ENCODE measurements around the gene MB21D2. TPM values are rescaled to one million over a fixed set of nuclear protein-coding genes. Genes with fewer than 3 reads are reported as not detected.

Gene MB21D2
- total and polyA plus RNA-seq, 2 donors (not counting 1 experiment from before 2014, with no cell fraction given) = 0.03 to 0.20 TPM

DNA sequence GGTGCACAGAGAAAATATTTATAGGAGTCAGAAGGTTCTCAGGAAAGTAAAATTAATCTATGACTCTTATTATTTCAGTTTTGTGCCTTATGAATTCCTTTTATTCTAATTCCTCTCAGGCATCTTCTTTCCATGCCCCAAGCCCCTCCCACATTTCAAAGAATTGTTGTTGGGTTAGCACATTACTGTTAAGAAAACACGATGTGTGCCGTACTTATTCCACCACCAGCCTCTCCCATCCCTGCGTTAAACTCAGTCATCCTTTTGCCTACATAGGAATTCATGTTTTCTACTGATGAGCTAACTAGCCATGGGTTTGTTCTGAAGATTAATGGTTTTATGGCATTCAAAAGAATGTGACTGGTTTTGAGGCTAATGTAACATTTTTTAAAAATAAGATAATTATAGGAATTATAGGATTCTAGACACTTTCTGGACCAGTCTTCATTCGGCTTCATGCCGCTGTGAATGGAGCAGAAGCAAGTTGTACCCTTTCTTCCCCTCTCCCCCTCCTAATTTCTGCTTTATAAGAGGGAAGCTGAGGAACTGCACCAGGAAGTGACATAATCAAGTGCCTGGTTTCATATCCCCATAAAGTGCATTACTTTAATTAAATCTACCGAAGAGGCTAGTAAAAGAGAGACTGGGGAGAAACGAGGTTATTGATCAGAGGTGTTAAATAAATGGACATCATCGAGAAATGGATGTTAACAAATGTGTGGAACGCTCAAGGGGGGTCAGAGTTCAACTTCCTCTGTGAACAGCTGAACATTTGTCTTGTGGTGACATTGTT lies 12.3 kb upstream of the MB21D2 start:
- no peaks in the 10 kb centered on the region for H3K27me3 ChIP-seq (replicated peaks in 1 of 4; ENCODE audit: control extremely low read depth in 1 of 4, control insufficient read depth in 3 of 4, insufficient read depth in 4 of 4, low read length in 3 of 4)
- intact Hi-C loops (cut with micrococcal nuclease) = no loop called here
- DNase-seq = no peak
- no peak overlapping the region for H3K4me3 Mint-ChIP-seq
- no peak overlapping the region for H3K4me3 ChIP-seq (ENCODE audit: control extremely low read depth in 1 of 5, extremely low read depth in 1 of 5, insufficient read depth in 1 of 5, low read depth in 2 of 5, low read length in 4 of 5)
- WGBS (ENCODE audit: insufficient coverage) = 83% methylated on average over 1 of the region's 9 CpGs
- no peaks in the 10 kb centered on the region for H4K20me1 ChIP-seq (ENCODE audit: control insufficient read depth, insufficient read depth, low read length, poor library complexity, severe bottlenecking)
- ATAC-seq (ENCODE audit: low read depth) = no peak
- no peak overlapping the region for H2AFZ ChIP-seq (ENCODE audit: insufficient read depth, low read depth, low read length, poor library complexity, severe bottlenecking)
- H3K4me1 Mint-ChIP-seq = peaks cover 3% of the 10 kb centered on the region
- H3K27ac ChIP-seq (ENCODE audit: low read length in 2 of 2) = no peak overlapping the region
- no peaks in the 10 kb centered on the region for H3K79me2 ChIP-seq (ENCODE audit: control insufficient read depth, insufficient read depth, low read length)
- TF ChIP-seq, protein P1, sequence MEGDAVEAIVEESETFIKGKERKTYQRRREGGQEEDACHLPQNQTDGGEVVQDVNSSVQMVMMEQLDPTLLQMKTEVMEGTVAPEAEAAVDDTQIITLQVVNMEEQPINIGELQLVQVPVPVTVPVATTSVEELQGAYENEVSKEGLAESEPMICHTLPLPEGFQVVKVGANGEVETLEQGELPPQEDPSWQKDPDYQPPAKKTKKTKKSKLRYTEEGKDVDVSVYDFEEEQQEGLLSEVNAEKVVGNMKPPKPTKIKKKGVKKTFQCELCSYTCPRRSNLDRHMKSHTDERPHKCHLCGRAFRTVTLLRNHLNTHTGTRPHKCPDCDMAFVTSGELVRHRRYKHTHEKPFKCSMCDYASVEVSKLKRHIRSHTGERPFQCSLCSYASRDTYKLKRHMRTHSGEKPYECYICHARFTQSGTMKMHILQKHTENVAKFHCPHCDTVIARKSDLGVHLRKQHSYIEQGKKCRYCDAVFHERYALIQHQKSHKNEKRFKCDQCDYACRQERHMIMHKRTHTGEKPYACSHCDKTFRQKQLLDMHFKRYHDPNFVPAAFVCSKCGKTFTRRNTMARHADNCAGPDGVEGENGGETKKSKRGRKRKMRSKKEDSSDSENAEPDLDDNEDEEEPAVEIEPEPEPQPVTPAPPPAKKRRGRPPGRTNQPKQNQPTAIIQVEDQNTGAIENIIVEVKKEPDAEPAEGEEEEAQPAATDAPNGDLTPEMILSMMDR (IDR thresholded peaks at IDR 0.05) = no peak
- no peak for TF ChIP-seq EZH2 (IDR thresholded peaks at IDR 0.05; ENCODE audit: borderline replicate concordance, insufficient read depth, low read depth, low read length, poor library complexity, severe bottlenecking)
- no peaks in the 10 kb centered on the region for H3K27me3 Mint-ChIP-seq
- no peak overlapping the region for H3K27ac Mint-ChIP-seq
- peaks cover 0 to 2% (median 0%) of the 10 kb centered on the region in 3 donors for H3K9me3 ChIP-seq (ENCODE audit: control extremely low read depth in 1 of 3, control insufficient read depth in 2 of 3, insufficient read depth in 1 of 3, low read length in 2 of 3)
- no peaks in the 10 kb centered on the region for H3K4me1 ChIP-seq (ENCODE audit: control insufficient read depth in 2 of 2, insufficient read depth in 2 of 2, low read length in 2 of 2)
- no peaks in the 10 kb centered on the region for H3K9me3 Mint-ChIP-seq (ENCODE audit: insufficient read depth)
- no peak overlapping the region for H3K9ac ChIP-seq (ENCODE audit: low read length)
- ChIA-PET POLR2A (no interaction called here), CTCF (no interaction called here)
- H3K36me3 ChIP-seq (replicated peaks in 1 of 2; ENCODE audit: control extremely low read depth in 1 of 2, control insufficient read depth in 1 of 2, extremely low read depth in 1 of 2, insufficient read depth in 2 of 2, low read length in 1 of 2) = no peaks in the 10 kb centered on the region
- H3K4me2 ChIP-seq (replicated peaks; ENCODE audit: low read depth, low read length, poor library complexity, severe bottlenecking) = no peak overlapping the region

DNA sequence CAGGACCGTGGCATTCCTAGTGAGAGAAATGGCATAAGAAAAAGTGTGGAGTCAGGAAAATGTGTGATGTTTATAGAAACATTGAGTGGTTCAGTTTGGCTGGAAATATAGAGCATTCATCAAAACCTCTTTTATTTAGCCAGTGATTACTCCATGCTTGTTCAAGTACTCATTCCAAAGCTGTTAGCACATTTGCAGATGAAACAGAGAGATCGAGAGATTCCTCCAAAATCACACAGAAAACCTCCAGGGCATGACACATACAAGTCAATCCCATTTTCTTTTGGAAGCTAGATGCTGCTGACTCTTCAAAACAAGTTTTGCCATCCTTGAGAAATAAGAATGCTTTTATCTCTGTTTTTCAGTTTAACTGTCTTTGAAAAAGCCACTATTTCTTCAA lies 11.5 kb upstream of the MB21D2 start:
- no peak for DNase-seq
- Histone ChIP-seq H3K4me2 (replicated peaks; ENCODE audit: low read depth, low read length, poor library complexity, severe bottlenecking) (no peak overlapping the region), H3K36me3 (replicated peaks in 1 of 2; ENCODE audit: control extremely low read depth in 1 of 2, control insufficient read depth in 1 of 2, extremely low read depth in 1 of 2, insufficient read depth in 2 of 2, low read length in 1 of 2) (no peaks in the 10 kb centered on the region), H3K9me3 (ENCODE audit: control extremely low read depth in 1 of 3, control insufficient read depth in 2 of 3, insufficient read depth in 1 of 3, low read length in 2 of 3) (peaks cover 0 to 2% (median 0%) of the 10 kb centered on the region in 3 donors), H3K27ac (ENCODE audit: low read length in 2 of 2) (no peak overlapping the region), H3K4me1 (ENCODE audit: control insufficient read depth in 2 of 2, insufficient read depth in 2 of 2, low read length in 2 of 2) (no peaks in the 10 kb centered on the region), H3K79me2 (ENCODE audit: control insufficient read depth, insufficient read depth, low read length) (no peaks in the 10 kb centered on the region), H3K9ac (ENCODE audit: low read length) (no peak overlapping the region), H3K4me3 (ENCODE audit: control extremely low read depth in 1 of 5, extremely low read depth in 1 of 5, insufficient read depth in 1 of 5, low read depth in 2 of 5, low read length in 4 of 5) (no peak overlapping the region), H3K27me3 (replicated peaks in 1 of 4; ENCODE audit: control extremely low read depth in 1 of 4, control insufficient read depth in 3 of 4, insufficient read depth in 4 of 4, low read length in 3 of 4) (no peaks in the 10 kb centered on the region), H2AFZ (ENCODE audit: insufficient read depth, low read depth, low read length, poor library complexity, severe bottlenecking) (no peak overlapping the region), H4K20me1 (ENCODE audit: control insufficient read depth, insufficient read depth, low read length, poor library complexity, severe bottlenecking) (no peaks in the 10 kb centered on the region)
- no peaks in the 10 kb centered on the region for H3K9me3 Mint-ChIP-seq (ENCODE audit: insufficient read depth)
- TF ChIP-seq, protein P1 (IDR thresholded peaks at IDR 0.05) = no peak
- TF ChIP-seq EZH2 (IDR thresholded peaks at IDR 0.05; ENCODE audit: borderline replicate concordance, insufficient read depth, low read depth, low read length, poor library complexity, severe bottlenecking) = no peak
- ATAC-seq (ENCODE audit: low read depth) = no peak
- intact Hi-C loops (cut with micrococcal nuclease) = no loop called here
- ChIA-PET POLR2A (no interaction called here), CTCF (no interaction called here)
- H3K27me3 Mint-ChIP-seq = no peaks in the 10 kb centered on the region
- H3K4me3 Mint-ChIP-seq = no peak overlapping the region
- no peak overlapping the region for H3K27ac Mint-ChIP-seq
- WGBS (ENCODE audit: insufficient coverage) = 100% methylated on average over 2 of the region's 2 CpGs
- H3K4me1 Mint-ChIP-seq = peaks cover 3% of the 10 kb centered on the region

All from B cell (primary cell).